Activated CD8-positive, alpha-beta memory T cell treated with anti-CD3 and anti-CD28 coated beads, Interleukin-2, amount 50 U/mL, for 1 hour (primary cell): Measurements from ENCODE around the gene SLC35G6.
"Not testable (repeated sequence)": the region's sequence is repeated elsewhere in the genome, so short reads cannot be mapped to it uniquely, and the experiment has no call there.

Experiments
- DNase-seq: peaks from one replicate; pipeline ENCODE4 v3.0.0-alpha.2; 2020; ENCODE audit errors: extremely low read depth

SLC35G6 gene

DNA sequence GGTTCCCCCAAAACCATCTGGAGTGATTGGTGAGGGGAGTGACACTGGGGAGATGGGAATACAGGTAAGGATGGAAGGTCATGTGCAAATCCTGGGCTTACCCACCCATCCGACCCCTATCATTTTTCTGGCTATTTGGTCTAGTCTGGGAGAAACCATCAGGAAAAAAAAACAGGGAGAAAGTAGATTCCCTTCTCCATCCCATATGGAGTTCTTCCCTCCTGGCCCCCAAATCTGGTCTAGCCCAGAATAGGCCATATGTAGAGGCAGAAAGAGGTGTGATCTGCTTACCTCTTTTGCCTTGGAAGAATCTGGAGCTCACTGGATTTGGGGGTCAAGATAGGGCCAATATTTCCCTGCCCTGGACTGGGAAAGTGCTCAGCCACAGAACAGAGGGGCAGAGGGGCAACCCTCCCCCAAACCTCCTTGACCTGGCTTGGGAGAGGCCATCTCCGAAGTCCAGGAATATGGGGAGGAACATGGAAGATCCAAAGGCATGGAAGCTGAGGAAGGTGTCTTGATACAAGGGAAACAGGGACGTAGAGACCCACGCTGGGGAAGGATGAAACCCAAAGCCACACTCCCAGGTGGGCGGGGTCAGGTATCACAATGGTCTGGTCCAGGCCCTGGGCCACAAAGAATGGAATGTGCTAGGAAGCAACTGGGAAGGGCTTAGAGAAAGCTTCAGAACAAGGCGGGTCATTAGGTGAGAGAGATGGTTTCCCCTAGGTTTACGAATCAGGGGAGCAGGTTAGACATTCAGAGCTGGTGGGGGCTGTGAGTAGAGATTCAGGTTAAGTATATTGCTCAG lies 20.2 kb upstream of the SLC35G6 start:
- no peak for DNase-seq

DNA sequence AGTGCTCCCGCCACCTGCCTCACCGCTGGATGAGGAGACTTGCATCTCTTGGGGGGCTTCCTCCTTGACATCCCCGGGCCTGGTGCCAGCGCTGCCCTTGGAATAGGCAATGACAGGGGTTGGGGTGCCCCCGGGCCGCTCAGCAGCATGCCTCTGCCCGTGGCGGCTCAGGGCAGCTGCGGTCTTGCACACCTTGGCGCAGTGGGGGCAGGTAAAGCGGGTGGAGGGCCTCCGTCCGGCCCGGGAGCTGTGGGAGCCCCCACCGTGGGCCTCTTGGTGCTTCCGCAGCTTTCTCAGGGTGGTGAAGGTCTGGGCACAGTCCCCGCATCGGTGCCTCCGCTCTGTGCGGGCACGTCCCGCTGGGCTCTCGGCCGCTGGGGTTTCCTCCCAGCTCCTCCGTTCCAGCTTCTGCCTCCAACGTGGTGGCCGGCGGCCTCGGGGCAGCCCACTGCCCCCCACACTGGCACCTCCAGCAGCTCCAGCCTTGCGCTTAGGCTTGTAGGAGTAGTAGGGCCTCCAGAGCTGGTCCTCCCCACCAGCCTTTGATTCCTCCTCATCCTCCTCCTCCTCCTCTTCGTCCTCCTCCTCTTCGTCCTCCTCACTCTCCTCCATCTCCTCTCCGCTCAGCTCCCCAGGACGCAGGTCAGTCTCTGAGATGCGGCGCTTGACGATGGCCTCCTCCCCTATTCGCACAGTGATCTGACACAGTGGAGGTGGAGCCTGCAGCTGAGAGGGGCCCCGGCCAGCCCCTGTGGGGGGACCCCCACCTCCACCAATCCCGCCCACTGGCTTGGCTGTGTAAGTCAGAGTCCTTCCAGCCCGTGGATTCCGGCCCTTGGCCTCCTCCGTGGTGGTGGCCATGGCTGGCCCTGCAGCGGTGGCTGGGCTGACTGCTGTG lies 18.5 kb upstream of the SLC35G6 start:
- no peak for DNase-seq

DNA sequence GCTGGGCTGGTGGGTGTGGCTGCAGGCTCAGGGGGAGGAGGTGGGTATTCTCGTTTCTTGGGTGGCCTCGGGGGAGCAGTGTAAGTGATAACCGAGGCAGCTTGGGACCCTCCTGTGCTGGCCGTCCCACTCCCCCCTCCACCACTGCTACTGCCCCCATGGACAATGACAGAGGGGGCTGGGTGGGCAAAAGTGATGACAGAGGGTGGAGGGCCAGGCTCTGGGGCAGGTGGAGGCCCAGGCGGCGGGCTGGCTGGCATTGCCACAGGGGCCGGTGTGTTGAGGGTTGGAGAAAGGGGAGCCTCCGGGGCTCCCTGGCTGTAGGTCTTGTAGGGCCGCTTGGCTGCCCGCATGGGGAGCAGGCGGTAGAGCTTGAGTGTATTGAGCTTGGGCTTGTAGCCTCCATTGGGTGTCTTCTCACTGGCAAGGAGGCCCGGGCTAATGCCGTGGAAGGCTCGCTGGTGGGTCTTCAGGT lies 17.8 kb upstream of the SLC35G6 start:
- no peak for DNase-seq

DNA sequence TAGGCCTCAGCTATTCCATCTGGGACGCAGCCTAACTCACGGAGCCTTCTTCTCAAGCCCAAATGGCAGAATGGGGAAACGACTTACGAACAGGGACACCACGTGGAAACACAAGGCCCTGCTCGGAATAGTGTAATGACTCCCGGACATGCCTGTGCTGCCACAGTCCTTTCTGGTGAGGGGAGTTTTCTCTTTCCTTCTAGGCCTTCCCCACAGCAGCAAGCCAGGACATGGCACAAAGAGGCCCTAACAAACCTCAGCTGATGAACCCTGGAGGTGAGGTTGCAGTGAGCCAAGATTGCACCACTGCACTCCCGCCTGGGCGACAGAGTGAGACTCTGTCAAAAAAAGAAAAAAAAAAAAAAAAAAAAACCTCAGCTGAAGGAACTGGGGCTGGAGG lies 17.2 kb upstream of the SLC35G6 start:
- DNase-seq, result no peak

DNA sequence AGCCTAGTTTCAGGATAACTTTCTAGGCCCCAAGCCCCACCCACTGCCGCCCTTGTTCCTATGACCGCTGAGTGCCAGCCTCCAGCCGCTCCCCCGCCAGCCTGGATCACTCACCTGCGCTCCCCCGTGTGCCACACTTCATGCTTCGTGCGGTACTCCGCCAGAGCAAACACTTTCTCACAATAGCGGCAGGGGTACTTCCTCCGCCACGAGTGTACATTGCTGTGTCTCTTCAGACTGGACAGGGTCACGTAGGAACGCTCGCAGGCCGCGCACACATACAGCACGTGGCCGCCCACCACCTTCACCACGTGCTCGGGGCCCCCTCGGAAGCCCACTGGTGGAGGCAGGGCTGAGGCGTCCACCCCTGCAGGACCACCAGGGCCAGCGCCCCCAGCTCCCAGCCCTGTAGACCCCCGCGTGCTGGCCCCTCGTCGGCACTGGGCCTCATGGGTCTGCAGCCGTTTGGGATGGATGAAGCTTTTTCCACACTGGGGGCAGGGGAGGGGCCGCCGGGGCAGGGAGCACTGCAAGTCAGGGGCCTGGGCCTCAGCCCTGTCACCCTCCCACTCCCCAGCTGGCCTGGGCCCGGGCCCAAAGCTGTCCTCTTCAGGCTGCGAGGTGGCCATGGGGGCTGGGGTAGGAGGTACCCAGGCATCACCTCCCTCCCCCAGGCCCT lies 15.5 kb upstream of the SLC35G6 start:
- DNase-seq, result no peak

DNA sequence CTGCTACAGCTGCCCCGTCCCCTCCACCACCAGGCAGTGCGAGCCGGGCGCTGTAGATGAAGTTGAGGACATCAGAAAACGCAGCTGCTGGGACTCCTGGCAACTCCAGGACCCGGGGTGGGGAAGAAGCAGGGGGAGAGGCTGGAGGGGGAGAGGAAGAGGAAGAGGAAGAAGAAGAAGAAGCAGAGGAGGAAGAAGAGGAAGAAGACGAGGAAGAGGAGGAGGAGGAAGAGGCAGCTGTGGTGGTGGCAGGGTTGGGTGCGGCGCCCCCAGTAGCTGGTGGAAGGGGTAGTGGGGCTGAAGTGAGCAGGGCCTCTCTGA lies 15.0 kb upstream of the SLC35G6 start:
- no peak for DNase-seq

DNA sequence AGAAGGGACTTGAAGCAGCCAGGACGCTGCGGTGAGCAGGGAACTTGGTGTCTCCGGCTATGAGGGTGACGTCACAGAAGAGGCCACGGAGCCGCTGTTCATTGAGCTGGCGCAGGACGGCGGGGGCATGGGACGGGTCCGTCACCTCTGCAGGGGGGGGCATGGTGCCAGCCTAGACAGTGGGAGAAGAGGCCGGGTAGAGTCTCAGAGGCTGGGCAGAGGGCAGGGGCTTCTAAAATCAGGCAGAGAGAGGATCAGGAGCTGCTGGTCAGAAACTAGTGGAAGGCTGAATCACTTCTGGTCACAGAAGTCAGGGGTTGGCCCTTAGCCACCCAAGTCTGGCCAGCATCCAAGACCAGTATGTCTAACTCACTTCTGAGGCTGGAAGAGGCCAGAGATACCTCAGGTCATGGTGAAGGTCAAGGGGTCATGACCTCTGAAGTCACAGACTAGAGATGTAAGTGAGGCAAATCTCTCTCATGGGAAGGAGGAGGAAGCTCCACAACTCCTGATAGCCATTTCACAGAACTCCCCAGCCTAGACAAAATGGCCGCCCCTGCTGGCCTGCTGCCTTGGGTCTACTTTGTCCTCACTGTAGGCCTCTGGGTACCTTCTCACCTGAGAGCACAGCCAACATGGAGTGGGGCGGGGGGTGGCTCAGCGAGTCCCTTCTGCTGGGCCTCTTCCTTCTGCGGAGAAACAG lies 14.5 kb upstream of the SLC35G6 start:
- no peak for DNase-seq

DNA sequence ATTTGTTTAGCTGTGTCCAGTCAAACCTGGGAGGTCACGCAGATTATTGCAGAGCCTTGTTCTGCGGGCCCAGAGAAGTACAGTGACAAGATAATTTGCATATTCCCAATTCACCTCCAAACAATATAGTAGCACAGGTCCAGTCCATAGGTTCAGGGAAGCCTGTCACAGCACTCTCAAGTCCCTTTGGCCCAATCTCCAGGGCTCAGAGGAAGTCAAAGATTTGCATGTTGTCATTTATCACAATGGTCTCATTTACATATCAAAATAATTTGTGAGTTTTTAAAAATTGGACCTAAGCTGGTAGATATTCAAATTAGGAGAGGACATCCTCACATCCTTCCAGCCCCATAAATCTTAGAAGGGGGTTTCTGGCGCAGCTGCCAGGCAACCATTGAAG lies 13.7 kb upstream of the SLC35G6 start:
- no peak for DNase-seq

DNA sequence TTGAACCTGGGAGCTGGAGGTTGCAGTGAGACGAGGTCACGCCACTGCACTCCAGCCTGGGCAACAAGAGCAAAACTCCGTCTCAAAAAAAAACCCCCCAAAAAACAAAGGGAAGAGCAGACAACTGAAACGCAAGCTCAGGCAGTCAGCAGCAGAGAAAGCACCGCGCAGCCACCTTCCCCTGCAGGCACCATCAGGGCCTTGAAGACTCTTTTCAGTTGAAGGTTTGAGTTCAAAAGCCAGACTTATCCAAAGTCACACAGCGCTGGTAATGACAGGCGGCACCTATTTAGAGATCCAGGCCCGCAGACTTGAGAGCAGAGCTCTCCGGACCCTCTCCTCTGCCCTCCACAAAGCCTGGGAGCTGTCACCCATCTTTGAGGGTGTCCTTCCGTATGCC lies 13.0 kb upstream of the SLC35G6 start:
- no peak for DNase-seq

DNA sequence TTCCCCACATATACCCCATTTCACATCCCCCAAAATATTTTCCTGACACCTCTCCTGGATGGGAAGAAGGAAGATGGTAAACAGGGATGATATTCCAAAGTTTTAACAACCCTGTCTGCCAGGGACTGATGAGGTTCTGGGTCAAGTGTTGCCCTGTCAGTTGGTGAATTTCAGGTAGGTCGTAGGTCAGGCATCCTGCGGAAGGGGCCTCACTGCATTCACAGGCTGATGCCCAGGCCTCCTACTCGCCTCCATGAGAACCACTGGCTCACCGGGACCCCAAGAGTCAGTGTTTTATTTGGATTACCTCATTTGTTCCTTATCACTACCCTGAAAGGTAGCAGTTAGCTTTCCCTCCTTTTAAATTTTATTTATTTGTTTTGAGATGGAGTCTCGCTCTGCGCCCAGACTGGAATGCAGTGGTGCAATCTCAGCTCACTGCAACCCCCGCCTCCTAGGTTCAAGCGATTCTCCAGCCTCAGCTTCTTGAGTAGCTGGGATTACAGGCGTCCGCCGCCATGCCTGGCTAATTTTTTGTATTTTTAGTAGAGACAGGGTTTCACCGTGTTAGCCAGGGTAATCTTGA lies 12.3 kb upstream of the SLC35G6 start:
- DNase-seq, result no peak

DNA sequence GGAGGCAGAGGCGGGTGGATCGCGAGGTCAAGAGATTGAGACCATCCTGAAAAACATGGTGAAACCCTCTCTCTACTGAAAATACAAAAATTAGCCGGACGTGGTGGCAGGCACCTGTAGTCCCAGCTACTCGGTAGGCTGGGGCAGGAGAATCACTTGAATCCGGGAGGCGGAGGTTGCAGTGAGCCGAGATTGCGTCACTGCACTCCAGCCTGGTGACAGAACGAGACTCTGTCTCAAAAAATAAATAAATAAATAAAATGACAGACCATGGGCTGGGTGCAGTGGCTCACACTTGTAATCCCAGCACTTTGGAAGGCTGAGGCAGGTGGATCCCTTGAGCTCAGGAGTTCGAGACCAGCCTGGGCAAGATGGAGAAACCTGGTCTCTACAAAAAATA lies 11.4 kb upstream of the SLC35G6 start:
- DNase-seq, result not testable (repeated sequence)

DNA sequence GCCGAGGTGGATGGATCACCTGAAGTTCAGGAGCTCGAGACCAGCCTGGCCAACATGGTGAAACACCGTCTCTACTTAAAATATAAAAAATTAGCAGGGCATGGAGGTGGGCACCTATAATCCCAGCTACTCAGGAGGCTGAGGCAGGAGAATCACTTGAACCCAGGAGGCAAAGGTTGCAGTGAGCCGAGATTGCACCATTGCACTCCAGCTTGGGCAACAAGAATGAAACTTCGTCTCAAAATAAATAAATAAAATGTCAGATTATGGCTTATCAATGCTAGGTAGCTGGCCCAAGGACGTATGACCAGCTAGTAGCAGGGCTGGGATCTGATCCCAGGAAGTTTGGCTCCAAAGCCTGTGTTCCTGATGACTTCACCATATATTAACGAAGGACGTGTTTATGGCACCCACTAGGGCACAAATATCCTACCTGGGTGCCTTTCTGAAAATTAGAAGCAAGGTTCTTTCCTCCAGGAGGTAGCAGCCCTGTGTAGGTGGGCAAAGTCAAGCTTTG lies 10.7 kb upstream of the SLC35G6 start:
- not testable (repeated sequence) for DNase-seq

DNA sequence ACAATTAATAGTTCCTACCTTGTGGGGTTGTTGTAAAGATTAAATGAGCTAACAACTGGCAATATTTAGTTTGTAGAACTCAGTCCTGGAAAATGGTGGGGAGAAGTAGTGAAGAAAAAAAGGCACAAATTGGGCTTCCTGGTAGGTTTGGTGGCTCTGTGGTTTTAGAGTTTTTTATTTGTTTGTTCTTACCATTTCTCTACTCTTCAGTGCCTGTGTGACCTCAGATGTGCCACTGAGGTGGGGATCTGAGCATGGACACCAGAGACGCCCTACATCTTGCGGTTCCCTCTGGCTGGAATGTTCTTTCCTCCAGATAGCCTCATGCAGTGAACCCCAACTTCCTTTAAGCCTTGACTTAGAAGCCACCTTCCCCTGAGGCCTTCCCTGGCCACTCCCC lies 9.5 kb upstream of the SLC35G6 start:
- DNase-seq, result no peak

DNA sequence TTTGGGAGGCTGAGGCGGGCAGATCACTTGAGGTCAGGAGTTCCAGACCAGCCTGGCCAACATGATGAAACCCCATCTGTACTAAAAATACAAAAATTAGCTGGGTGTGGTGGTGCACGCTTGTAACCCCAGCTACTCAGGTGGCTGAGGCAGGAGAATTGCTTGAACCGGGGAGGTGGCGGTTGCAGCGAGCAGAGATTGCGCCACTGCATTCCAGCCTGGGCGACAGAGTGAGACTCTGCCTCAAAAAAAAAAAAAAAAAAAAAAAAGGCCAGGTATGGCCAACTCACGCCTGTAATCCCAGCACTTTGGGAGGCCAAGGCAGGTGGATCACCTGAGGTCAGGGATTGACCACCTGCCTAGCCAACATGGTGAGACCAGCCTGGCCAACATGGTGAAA lies 6.5 kb upstream of the SLC35G6 start:
- not testable (repeated sequence) for DNase-seq

DNA sequence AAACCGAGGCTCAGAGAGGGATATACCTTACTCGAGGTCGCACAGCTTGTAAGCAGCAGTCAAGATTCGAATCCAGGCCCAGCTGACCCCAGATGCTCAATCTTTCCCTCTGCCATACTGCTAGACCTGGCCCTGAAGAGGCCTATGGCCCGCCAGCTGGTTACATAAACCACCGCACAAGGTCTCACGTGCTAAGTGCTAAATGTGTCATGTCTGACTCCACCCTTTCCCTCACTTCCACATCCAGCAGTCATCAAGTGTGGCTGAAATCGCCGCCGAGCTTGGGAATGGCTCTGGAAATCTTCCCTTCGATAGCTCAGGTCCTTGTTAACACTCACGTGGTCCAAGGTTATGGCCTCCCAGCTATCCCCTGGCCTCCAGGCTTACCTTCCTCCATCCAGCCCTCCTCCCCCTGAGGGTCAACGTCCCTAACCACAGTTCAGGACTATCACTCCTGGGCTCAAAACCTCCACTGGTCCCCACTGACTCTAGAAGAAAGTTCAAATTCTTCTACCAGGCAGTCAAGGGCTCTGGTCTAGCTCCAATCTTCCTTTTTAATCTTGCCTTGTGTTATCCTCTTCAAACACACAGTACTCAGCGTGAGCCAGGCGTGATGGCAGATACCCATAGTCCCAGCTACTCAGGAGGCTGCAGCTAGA lies 5.4 kb upstream of the SLC35G6 start:
- DNase-seq, result no peak

DNA sequence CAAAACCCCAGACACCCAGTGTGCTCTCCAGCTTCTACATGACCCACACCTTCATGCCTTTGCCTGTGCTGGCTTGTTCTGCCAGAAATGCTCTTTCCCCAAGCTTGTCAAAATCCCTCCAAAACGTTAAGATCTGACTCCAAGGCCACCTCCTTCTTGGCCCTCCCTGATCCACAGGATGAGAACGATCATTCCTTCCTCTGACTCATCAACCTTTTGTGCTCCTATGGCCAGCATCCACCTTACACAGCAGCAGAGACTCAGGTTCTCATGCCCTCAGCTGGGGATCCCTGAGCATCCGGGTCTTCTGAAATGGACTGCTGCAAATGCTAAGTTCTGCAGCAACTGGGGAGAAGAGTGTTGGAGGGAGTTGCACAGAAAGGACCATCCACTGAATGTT lies 4.8 kb upstream of the SLC35G6 start:
- no peak for DNase-seq

DNA sequence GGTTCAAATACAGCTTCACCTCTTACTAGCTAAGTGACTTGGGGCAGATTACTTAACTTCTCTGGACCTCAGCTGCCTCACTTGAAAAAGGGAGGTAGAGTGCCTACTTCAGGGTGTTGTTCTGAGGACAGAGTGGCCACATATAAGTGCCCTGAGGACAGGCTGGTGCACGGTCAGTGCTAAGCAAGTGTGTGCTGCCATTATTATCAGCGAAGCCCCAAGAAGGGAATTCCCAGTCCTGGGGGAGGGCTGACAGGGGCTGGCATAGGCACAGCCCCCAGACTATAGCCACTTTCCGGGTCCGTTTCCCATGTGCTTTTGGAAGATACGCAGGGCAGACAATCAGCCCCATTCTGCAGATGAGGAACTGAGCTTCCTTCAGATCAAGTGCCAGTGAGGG lies 4.3 kb upstream of the SLC35G6 start:
- no peak for DNase-seq

DNA sequence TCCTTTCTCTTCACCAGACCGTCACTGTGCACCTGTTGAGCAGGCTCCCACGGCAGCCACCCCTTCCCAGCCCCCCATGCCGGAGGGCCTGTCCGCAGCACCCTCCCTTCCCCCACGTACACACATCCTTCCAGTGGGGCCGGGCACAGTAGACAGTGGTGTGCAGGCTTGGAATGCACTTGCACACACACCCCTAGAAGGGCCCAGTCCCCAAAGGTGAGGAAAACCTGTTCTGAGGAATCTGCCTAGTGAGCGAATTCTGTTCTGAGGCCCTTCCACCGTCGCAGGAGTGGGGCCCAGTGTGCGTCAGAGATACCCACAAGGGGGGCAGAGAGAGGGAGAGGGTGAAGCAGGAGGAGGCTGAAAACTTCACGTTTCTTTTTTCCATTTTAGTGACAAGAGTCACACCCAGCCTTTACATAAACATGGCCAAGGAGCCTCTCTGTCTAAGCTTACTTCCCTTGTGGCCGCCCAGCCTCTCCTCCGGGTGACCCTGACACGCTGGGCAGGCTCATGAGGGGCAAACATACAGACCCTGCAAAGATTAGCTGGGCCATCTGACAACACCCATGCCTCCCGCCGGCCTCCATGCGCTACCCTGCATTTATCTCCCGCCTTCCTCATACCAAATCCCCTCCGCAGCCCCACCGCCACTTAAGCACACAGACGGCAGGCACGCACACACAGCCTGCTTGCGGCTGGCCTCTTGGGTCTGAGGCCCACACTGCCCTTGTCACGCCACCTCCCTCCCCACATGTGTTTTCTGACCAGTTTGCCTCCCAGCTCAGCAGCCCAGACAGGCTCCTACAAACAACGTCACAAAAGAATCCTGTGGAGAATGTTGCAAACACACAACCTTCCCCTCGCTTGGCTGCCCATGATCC lies 3.6 kb upstream of the SLC35G6 start:
- peak; percentile 41 for DNase-seq
